Measurements from ENCODE around the gene PIK3R5. TPM values are rescaled to one million over a fixed set of nuclear protein-coding genes. Genes with fewer than 3 reads are reported as not detected.

PIK3R5 gene
- polyA plus RNA-seq, 3 donors: 32.1 to 127 (median 47.5) TPM

DNA sequence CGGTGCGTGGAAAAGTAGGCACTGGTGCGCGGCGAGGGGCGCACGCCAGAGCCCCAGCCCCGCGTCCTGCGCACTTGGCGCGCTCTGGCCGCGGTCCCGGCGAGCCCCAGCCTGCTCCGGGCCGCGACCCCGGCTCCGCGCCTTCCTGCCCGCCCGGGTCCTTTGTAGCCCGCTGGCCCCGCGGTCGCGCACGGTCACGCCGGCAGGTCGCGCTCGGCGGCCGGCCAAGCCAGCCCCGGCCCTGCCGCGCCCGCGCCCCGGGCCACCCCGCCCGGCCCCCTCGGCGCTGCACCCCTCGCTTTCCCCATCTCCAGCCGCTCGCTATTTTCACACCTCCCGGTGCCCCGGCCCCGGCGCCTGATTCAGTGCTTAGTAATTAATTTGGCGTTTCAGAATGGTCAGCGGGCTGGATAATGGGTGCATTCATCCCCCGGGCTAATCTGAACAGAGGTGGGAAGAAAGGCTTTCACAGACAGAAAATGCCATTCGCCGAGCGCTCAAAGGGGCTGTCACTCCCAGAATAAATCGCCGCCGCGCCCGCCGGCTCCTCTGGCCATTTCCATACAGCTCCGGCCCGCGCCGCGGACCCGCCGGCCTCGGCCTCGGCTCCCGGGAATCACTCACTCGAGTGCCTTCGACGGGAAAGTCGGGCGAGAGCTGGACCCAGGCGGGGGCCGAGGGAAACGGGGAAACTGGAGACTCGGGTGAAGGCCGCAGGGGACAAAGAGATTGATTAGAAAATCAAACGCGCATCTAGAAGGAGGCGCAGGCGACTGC is 38.0 kb upstream of the PIK3R5 start:
- H3K4me3 ChIP-seq (replicated peaks in 1 of 3; ENCODE audit: low read depth in 2 of 3, low read length in 3 of 3): peak overlapping the region in 1 of 3 experiments; percentile 54

DNA sequence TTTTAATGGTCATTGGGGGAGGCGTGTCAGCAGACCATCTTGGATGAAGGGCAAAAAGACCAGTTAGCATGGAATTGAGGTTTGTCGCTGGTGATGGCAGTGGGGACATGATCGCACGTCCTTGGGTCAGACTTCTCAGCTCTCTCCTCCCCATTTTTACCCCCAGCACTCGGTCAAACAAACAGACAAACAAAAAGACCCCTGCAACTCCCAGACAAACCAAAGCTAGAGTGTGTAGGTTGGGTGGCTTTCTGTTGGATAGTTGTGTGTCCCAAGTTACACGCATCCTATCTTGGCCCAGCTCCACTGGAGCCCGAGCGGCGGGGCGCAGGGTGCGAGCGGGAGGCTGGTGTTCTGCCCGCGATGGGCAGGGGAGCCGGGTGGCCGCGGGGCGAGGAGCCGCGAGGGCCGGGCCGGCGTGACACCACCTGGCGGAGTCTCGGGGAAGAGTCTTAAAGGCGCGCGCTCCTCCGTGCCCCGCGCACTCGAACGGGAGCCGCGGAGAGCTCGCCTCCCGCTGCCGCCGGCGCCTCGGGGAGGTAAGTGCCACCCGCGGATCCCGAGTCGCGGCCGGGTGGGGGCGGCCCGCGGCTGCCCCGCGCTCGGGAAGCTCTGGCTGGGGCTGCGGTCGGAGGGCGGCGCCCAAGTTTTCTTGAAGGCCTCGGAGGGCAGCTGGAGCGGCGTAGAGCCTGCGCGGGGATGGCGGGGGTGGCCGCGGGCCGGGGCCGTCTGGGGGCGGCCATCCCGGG is 37.3 kb upstream of the PIK3R5 start:
- DNase-seq: peak in 1 of 3 donors; percentile 42
- Histone ChIP-seq H3K9me3 (replicated peaks in 1 of 2; ENCODE audit: control insufficient read depth in 1 of 2, insufficient read depth in 1 of 2, low read length in 2 of 2) (peaks cover 4 to 22% of the 10 kb centered on the region in 2 donors), H3K4me2 (replicated peaks; ENCODE audit: extremely low read depth, low read length, poor library complexity, severe bottlenecking) (peak overlapping the region; percentile 76), H3K27ac (ENCODE audit: low read depth in 1 of 2, low read length in 2 of 2) (no peak overlapping the region), H4K20me1 (ENCODE audit: insufficient read depth, low read length) (no peaks in the 10 kb centered on the region), H3K4me3 (replicated peaks in 1 of 3; ENCODE audit: low read depth in 2 of 3, low read length in 3 of 3) (peak overlapping the region in 1 of 3 experiments; percentile 54), H3K79me2 (ENCODE audit: insufficient read depth, low read length) (no peaks in the 10 kb centered on the region), H3K36me3 (replicated peaks in 1 of 2; ENCODE audit: control insufficient read depth in 1 of 2, insufficient read depth in 2 of 2, low read length in 2 of 2) (no peaks in the 10 kb centered on the region), H3K9ac (ENCODE audit: insufficient read depth, low read length, poor library complexity, severe bottlenecking) (no peak overlapping the region), H3K27me3 (ENCODE audit: control insufficient read depth in 2 of 2, insufficient read depth in 2 of 2, low read length in 2 of 2) (peaks cover 60 to 77% of the 10 kb centered on the region in 2 donors), H2AFZ (ENCODE audit: insufficient read depth, low read depth, low read length, poor library complexity, severe bottlenecking) (peak overlapping the region; percentile 43), H3K4me1 (ENCODE audit: control insufficient read depth in 1 of 2, insufficient read depth in 2 of 2, low read length in 2 of 2) (peaks cover 22 to 25% of the 10 kb centered on the region in 2 donors)
- peaks cover 24% of the 10 kb centered on the region for H3K4me1 Mint-ChIP-seq
- under 1% methylated on average over 64 of the region's 69 CpGs for WGBS (ENCODE audit: insufficient coverage)
- H3K36me3 Mint-ChIP-seq: peaks cover 11 to 18% of the 10 kb centered on the region in 2 donors
- peaks cover 0 to 15% (median 11%) of the 10 kb centered on the region in 7 donors for H3K9me3 Mint-ChIP-seq
- H3K4me3 Mint-ChIP-seq: peak overlapping the region; percentile 31 to 78
- intact Hi-C loops (cut with micrococcal nuclease): no loop called here
- peaks cover 73 to 85% (median 78%) of the 10 kb centered on the region in 3 donors for H3K27me3 Mint-ChIP-seq (ENCODE audit: low read depth in 3 of 3)
- no peak overlapping the region for H3K27ac Mint-ChIP-seq
- TF ChIP-seq, protein P1, sequence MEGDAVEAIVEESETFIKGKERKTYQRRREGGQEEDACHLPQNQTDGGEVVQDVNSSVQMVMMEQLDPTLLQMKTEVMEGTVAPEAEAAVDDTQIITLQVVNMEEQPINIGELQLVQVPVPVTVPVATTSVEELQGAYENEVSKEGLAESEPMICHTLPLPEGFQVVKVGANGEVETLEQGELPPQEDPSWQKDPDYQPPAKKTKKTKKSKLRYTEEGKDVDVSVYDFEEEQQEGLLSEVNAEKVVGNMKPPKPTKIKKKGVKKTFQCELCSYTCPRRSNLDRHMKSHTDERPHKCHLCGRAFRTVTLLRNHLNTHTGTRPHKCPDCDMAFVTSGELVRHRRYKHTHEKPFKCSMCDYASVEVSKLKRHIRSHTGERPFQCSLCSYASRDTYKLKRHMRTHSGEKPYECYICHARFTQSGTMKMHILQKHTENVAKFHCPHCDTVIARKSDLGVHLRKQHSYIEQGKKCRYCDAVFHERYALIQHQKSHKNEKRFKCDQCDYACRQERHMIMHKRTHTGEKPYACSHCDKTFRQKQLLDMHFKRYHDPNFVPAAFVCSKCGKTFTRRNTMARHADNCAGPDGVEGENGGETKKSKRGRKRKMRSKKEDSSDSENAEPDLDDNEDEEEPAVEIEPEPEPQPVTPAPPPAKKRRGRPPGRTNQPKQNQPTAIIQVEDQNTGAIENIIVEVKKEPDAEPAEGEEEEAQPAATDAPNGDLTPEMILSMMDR (IDR thresholded peaks at IDR 0.05): peak; percentile 54

More for the DNA sequence above, 38.0 kb upstream of the PIK3R5 start:
- peaks cover 22 to 25% of the 10 kb centered on the region in 2 donors for H3K4me1 ChIP-seq (ENCODE audit: control insufficient read depth in 1 of 2, insufficient read depth in 2 of 2, low read length in 2 of 2)
- peak overlapping the region; percentile 56 for H2AFZ ChIP-seq (ENCODE audit: insufficient read depth, low read depth, low read length, poor library complexity, severe bottlenecking)
- H3K36me3 ChIP-seq (replicated peaks in 1 of 2; ENCODE audit: control insufficient read depth in 1 of 2, insufficient read depth in 2 of 2, low read length in 2 of 2): no peaks in the 10 kb centered on the region
- peak overlapping the region; percentile 76 for H3K4me2 ChIP-seq (replicated peaks; ENCODE audit: extremely low read depth, low read length, poor library complexity, severe bottlenecking)
- H3K27ac ChIP-seq (ENCODE audit: low read depth in 1 of 2, low read length in 2 of 2): no peak overlapping the region
- H3K27me3 ChIP-seq (ENCODE audit: control insufficient read depth in 2 of 2, insufficient read depth in 2 of 2, low read length in 2 of 2): peaks cover 62 to 80% of the 10 kb centered on the region in 2 donors
- WGBS (ENCODE audit: insufficient coverage): 1% methylated on average over 85 of the region's 90 CpGs
- peaks cover 0 to 15% (median 11%) of the 10 kb centered on the region in 7 donors for H3K9me3 Mint-ChIP-seq
- no peak for DNase-seq
- H3K4me1 Mint-ChIP-seq: peaks cover 24% of the 10 kb centered on the region
- no peak overlapping the region for H3K9ac ChIP-seq (ENCODE audit: insufficient read depth, low read length, poor library complexity, severe bottlenecking)
- peak overlapping the region; percentile 70 to 87 for H3K4me3 Mint-ChIP-seq
- H3K36me3 Mint-ChIP-seq: peaks cover 11 to 18% of the 10 kb centered on the region in 2 donors
- no peaks in the 10 kb centered on the region for H4K20me1 ChIP-seq (ENCODE audit: insufficient read depth, low read length)
- H3K79me2 ChIP-seq (ENCODE audit: insufficient read depth, low read length): no peaks in the 10 kb centered on the region
- TF ChIP-seq, protein P1 (IDR thresholded peaks at IDR 0.05): no peak
- no peak overlapping the region for H3K27ac Mint-ChIP-seq
- intact Hi-C loops (cut with micrococcal nuclease): no loop called here
- peaks cover 4 to 22% of the 10 kb centered on the region in 2 donors for H3K9me3 ChIP-seq (replicated peaks in 1 of 2; ENCODE audit: control insufficient read depth in 1 of 2, insufficient read depth in 1 of 2, low read length in 2 of 2)
- H3K27me3 Mint-ChIP-seq (ENCODE audit: low read depth in 3 of 3): peaks cover 72 to 86% (median 78%) of the 10 kb centered on the region in 3 donors
